Right renal cortex interstitium (tissue), 3 donors: ENCODE data around the gene KCNIP3. TPM values are rescaled to one million over a fixed set of nuclear protein-coding genes. Genes with fewer than 3 reads are reported as not detected.
A peak's percentile ranks its signal among the peaks of the same experiment; 100 is the strongest.

Experiments used
- DNase-seq, 3 donors: peaks; one replicate each; pipeline ENCODE4 v3.0.0-alpha.2; 2013; ENCODE audit warnings: low read depth in 3 of 3, low spot score in 2 of 3
- polyA plus RNA-seq, 3 donors: library from polyadenylated mRNA; unstranded; fragments of 120-200 nt; gene quantifications; one replicate each; pipeline ENCODE4 v1.2.1, GENCODE V29; 2013; ENCODE audit not compliant: insufficient read length in 3 of 3

Gene KCNIP3
- polyA plus RNA-seq, 3 donors: 14.0 to 14.7 (median 14.4) TPM

GRCh38 chr2:95325590-95326432, 28.7 kb downstream of the KCNIP3 start:
- no peak for DNase-seq

DNA sequence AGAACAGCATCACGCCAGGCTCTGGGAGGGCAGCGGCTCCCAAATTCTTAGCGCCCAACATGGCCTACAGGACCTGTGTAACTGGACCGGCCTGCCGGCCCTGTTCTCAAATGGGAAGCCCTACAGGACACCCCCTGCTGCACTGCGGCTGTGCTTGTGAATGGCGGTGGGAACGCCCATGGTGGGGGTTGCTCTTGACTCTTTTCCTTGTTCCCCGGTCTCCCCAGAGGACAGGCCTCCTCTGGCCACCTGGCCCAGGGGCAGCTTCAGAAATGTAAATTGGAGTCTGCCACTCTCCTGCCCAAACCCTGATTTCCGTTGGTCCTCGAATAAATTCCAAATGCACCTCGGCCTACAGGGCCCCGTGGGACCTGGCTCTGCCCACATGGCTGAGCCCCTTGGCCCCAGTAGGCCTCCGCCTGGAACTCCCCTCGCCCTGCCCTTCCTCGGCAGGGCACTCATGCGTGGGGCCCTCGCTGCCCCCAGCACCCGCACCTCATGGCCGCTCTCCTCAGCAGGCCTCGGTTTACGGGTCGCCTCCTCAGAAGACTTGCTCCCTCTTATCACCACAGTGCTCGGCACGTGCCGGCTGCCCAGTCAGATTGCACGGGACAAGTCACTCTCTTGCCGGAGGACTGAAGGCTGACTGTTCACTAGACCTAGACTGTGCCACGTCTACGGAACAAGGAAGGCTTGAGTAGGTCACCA, 29.4 kb downstream of the KCNIP3 start:
- no peak for DNase-seq

DNA sequence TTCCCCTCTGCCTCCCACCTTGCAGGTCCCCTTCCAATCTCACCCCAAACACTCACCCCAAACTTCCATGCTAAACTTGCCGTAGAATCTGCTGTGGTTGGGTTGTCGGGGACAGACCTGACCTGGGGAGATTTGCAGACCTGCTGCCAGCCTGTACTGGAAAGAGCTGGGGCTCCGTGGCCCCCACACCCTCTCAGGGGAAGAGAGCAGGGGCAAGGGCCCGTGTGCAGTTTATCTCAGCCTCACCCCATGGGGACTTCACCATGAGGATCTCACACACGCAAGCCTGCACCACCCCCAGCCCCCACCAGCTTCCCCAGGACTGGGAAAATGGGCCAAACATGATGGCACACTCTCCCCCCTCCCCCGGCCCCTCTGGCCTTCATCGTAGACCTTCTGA, 30.7 kb downstream of the KCNIP3 start:
- DNase-seq: no peak

GRCh38 chr2:95328358-95329125, 31.4 kb downstream of the KCNIP3 start:
- DNase-seq: no peak

DNA sequence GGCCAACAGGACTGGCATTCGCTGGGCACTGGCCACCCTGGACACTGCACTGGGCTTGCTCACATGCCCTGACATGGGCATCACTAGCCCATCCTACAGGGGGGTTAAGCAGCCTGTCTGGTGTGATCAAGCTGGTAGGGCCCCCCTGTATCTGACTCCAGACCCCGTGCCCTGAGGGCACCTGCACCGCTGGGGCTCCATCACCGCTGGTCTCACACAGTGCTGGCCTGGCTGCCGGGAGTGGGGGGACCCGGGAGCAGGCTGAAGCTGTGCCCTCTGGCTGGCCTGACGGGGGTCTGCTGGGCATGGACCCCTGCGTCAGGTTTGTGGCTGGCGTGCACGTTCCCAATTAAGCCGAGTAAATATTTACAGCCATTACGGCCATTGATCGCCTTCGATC, 32.3 kb downstream of the KCNIP3 start:
- DNase-seq: no peak

DNA sequence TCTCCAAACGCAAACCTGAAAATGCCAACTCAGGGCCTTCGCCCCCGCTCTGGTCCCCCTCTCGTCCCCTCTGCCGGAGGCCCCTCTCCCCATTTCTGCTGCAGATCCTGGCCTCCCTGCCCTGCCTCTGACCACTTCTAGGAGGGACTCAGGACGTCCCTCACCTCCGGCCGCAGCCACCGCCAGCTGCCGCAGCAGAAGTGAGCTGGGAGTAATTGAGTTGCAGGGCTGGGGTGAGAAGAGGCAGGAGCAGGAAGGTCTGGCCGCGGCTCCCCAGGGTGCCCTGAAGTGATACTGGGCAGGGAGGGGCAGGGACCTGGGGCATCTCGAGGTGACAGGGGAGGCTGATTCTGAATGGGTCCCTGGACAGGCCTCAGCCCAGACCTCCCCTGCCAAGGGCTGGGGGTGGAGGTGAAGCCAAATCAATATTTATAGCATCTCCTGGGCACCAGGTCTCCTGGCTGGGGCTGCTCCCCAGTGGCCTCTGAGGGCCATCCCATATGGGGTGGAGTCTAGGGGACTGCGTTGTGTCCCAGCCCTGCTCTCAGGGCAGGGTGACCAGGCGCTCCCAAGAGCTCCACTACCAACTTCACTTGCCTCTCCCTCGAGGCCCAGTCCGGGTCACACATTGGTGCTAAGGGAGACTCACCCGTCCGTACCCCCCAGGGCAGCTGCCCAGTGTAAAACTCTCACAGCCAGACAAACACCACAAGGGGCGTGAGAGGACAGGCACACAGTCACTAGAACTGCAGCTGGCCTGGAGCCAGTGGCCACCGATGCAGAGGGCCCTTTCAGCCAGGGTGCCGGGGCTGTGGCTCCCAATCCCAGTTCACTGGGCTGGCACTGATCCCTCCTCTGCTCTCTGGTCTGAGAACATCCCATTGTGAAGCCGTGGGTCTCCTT, 33.0 kb downstream of the KCNIP3 start:
- no peak for DNase-seq

- no peak for DNase-seq
Measured at GRCh38 chr2:95330794-95331338, 33.7 kb downstream of the KCNIP3 start.

DNA sequence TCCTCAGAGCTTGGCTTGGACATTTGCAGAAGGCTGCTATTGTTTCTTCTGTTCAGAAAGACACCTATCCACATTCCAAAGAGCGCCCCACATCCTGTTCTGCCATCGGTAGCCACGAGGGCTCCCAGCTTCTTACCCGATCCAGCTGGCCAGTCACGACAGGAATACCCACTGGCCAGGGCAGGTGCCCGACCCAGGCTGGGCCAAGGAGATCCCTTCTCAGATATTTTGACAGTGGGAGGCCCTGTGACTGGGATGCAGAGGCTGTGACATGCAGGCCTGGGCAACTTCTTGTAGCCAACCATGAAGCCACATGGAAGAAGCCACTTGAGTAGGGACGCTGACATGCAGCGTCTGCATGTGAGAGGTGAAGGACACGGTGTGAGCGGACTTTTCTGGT, 34.5 kb downstream of the KCNIP3 start:
- DNase-seq: no peak

GRCh38 chr2:95332036-95332435, 34.9 kb downstream of the KCNIP3 start:
- DNase-seq: no peak

- no peak for DNase-seq
Measured at GRCh38 chr2:95333056-95333455, 35.9 kb downstream of the KCNIP3 start.

- peak; percentile 73 to 91 (median 75) for DNase-seq
Measured at GRCh38 chr2:95333888-95334338, 36.8 kb downstream of the KCNIP3 start.

GRCh38 chr2:95334916-95335641, 37.9 kb downstream of the KCNIP3 start:
- no peak for DNase-seq

DNA sequence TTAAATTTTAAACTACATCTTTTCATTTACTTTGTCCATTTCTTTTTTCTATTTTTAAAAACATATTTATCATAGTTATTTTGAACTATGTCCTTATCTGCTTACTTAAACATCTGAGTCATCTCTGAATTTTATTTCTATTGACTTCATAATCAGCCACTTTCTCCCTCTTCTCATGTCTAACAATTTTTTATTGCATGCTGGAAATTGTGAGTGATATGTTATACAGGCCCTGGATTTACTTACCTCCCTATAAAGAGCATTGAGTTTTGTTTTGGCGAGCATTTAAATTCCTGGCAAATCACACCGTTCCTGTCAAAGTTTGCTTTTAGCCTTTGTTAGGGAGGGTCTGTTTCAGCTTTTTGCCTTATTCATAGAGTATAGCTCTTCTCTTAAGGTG, 39.3 kb downstream of the KCNIP3 start:
- DNase-seq: no peak

DNA sequence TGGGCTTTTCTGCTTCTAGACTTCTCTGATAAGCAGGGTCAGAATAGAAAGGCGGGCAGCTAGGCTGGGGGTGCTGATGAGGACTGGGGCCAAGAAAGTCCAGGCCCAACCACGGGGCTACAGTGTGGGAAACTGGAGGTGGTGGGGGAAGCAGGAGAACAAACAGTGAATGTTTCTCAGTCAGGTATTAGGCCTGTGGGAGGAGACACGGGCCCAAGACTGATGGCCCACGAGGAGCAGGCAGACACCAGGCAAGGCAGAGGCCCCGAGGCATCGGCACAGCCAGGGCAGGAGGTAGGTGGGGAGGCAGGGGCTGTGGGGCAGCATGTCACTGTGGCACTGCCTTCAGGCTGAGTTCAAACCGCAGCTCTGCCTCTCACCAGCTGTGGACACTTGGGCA, 40.7 kb downstream of the KCNIP3 start:
- no peak for DNase-seq

GRCh38 chr2:95342556-95343320, 45.6 kb downstream of the KCNIP3 start:
- DNase-seq: no peak

DNA sequence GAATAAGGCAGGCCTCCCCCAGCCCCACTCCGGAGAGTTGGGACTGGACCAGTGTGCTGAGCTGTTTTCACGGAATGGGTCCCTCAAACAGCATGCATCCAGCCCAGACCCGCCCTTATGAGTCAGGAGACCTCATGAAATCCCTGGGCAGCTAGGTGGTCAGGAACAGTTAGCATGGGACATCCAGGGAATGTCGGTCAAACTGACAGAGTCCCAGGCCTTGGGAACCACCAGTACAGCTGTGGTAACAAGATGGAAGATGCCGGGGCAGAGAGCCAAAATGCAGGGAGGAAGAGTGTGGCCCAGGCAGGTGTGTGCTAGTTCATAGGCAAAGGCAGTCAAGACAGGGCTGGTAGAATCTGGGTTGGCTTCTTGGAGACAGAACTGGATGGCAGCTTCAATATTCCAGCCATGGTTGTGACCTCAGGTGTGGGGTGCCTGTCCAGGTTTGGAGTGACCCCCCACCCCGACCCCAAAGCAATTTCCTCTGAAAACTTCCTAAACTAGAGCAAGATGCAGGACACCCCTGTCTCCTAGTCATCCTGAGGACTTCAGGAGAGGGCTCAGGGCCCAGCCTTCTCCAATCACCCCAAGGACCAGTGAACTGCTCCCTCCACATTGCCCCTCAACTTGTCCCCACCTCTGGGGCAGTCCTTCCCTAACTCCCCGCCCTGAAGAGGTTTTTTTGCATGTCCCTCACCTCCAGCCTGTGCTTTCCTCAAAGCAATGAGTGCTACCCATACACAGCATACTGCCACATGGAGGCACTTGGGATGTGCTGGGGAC, 46.5 kb downstream of the KCNIP3 start:
- no peak for DNase-seq

- no peak for DNase-seq
Measured at GRCh38 chr2:95344215-95344583, 47.1 kb downstream of the KCNIP3 start.

DNA sequence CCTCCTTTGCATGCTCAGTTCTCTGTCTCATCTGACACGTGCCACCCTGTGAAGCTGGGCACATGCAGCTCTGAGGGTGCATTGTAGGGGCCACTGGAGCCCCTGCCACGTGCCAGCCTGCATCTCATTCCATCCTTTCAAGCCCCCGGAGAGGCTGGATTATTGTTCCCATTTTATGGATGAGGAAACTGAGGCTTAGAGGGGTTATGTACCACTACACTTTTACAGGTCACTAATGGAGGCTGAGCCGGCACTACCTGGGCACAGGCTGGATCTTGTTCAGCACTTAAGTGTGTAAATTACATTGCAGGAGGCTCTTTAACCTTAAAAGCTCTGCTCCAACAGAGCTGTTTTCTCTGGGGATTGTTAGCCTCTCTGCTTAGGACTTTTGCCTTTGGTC, 47.5 kb downstream of the KCNIP3 start:
- no peak for DNase-seq
